Neuronal stem cell (in vitro differentiated cells): ENCODE results near the gene MAP1S.

Source experiments
- DNase-seq: peaks from one replicate; pipeline ENCODE4 v3.0.0-alpha.2; 2013; ENCODE audit warnings: low spot score
- H2AFZ ChIP-seq: one replicate; pipeline ENCODE4 v1.6.1; 2013; ENCODE audit warnings: mild to moderate bottlenecking, low read length, inconsistent platforms
- H2AK5ac ChIP-seq: 2 replicates; pipeline ENCODE4 v1.6.1; 2013; ENCODE audit warnings: low read depth, mild to moderate bottlenecking, inconsistent platforms, low read length, moderate library complexity, mixed read lengths
- H2BK120ac ChIP-seq: 2 replicates; pipeline ENCODE4 v1.6.1; 2013; ENCODE audit warnings: low read depth, mild to moderate bottlenecking, inconsistent platforms, low read length, moderate library complexity, mixed read lengths
- H2BK12ac ChIP-seq: one replicate; pipeline ENCODE4 v1.6.1; 2013; ENCODE audit warnings: low read length, inconsistent platforms
- H2BK15ac ChIP-seq: 2 replicates; pipeline ENCODE4 v1.6.1; 2013; ENCODE audit warnings: mild to moderate bottlenecking, low read length, inconsistent platforms, mixed read lengths
- H2BK5ac ChIP-seq: one replicate; pipeline ENCODE4 v1.6.1; 2013; ENCODE audit warnings: inconsistent platforms, mild to moderate bottlenecking, low read length, moderate library complexity
- H3K14ac ChIP-seq: one replicate; pipeline ENCODE4 v1.6.1; 2013; ENCODE audit warnings: low read length, inconsistent platforms
- H3K18ac ChIP-seq: 2 replicates; pipeline ENCODE4 v1.6.1; 2013; ENCODE audit warnings: low read length, inconsistent platforms
- H3K23ac ChIP-seq: 2 replicates; pipeline ENCODE4 v1.6.1; 2013; ENCODE audit warnings: low read depth, mild to moderate bottlenecking, mixed read lengths, low read length, inconsistent platforms; ENCODE audit not compliant: poor library complexity
- H3K27ac ChIP-seq: replicated peaks from 3 replicates; pipeline ENCODE4 v1.5.1; 2013; ENCODE audit warnings: low read length, inconsistent platforms
- H3K27me3 ChIP-seq, 3 experiments: 2 replicates each; pipeline ENCODE4 v1.6.1; 2013; ENCODE audit warnings: low read length in 3 of 3, mild to moderate bottlenecking in 2 of 3, inconsistent platforms in 1 of 3, low read depth in 1 of 3, mixed read lengths in 1 of 3, moderate library complexity in 1 of 3; ENCODE audit not compliant: control insufficient read depth in 3 of 3, insufficient read depth in 3 of 3
- H3K36me3 ChIP-seq, 2 donors: replicated peaks in 1 of 2; 2 replicates each; pipeline ENCODE4 v1.6.1; 2013; ENCODE audit warnings: low read length in 2 of 2; ENCODE audit not compliant: control insufficient read depth in 2 of 2, insufficient read depth in 2 of 2
- H3K4ac ChIP-seq: 2 replicates; pipeline ENCODE4 v1.6.1; 2013; ENCODE audit warnings: inconsistent platforms, mild to moderate bottlenecking, low read length, moderate library complexity
- H3K4me1 ChIP-seq, 2 donors: 1 replicate in 1 of 2; 2 replicates in 1 of 2; pipeline ENCODE4 v1.6.1; 2013; ENCODE audit warnings: low read length in 2 of 2, low read depth in 1 of 2; ENCODE audit not compliant: control insufficient read depth in 2 of 2, insufficient read depth in 1 of 2
- H3K4me2 ChIP-seq: one replicate; pipeline ENCODE4 v1.6.1; 2013; ENCODE audit warnings: mild to moderate bottlenecking, low read length, inconsistent platforms; ENCODE audit not compliant: insufficient read depth, poor library complexity, severe bottlenecking
- H3K4me3 ChIP-seq, 2 donors: 2 replicates each; pipeline ENCODE4 v1.5.1; 2013; ENCODE audit warnings: low read length in 2 of 2, mild to moderate bottlenecking in 2 of 2, inconsistent platforms in 1 of 2, moderate library complexity in 1 of 2
- H3K79me1 ChIP-seq: one replicate; pipeline ENCODE4 v1.6.1; 2013; ENCODE audit warnings: low read depth, mild to moderate bottlenecking, inconsistent platforms, low read length, moderate library complexity
- H3K9ac ChIP-seq: one replicate; pipeline ENCODE4 v1.6.1; 2013; ENCODE audit warnings: mild to moderate bottlenecking, low read depth, low read length, inconsistent platforms; ENCODE audit not compliant: poor library complexity
- H3K9me3 ChIP-seq, 2 donors: replicated peaks in 1 of 2; 2 replicates each; pipeline versions ENCODE3 to v1.6.1; 2013; ENCODE audit warnings: low read length in 2 of 2, mild to moderate bottlenecking in 2 of 2, inconsistent platforms in 1 of 2, low read depth in 1 of 2, mixed read lengths in 1 of 2, moderate library complexity in 1 of 2; ENCODE audit not compliant: control insufficient read depth in 2 of 2, insufficient read depth in 1 of 2
- H4K8ac ChIP-seq: one replicate; pipeline ENCODE4 v1.6.1; 2013; ENCODE audit warnings: low read depth, mild to moderate bottlenecking, inconsistent platforms, low read length, moderate library complexity
- H4K91ac ChIP-seq: one replicate; pipeline ENCODE4 v1.6.1; 2013; ENCODE audit warnings: low read length, low read depth, mild to moderate bottlenecking, inconsistent platforms; ENCODE audit not compliant: poor library complexity
- WGBS, 2 donors: extraction: QIAGEN DNeasy Blood & Tissue Kit; methylation state at CpG; one replicate each; pipeline ENCODE4 v1.1.7; 2013; ENCODE audit warnings: missing lambda C conversion rate in 2 of 2, mixed read lengths in 1 of 2; ENCODE audit not compliant: insufficient read length in 2 of 2, insufficient replicate concordance in 1 of 2; ENCODE audit errors: extremely low coverage in 2 of 2; 5-methylcytosine and 5-hydroxymethylcytosine counted together

The MAP1S gene

GRCh38 chr19:17718550-17718946, 732 bp upstream of the MAP1S start:
- H2AFZ ChIP-seq, result peak overlapping the region; percentile 87
- H3K9ac ChIP-seq, result no peak overlapping the region
- no peak overlapping the region for H2BK12ac ChIP-seq
- H3K79me1 ChIP-seq, result peaks cover 27% of the 10 kb centered on the region
- peak overlapping the region; percentile 82 for H3K18ac ChIP-seq
- H2BK5ac ChIP-seq, result no peak overlapping the region
- no peak overlapping the region for H3K23ac ChIP-seq
- no peak overlapping the region for H2BK120ac ChIP-seq
- H3K4ac ChIP-seq, result no peak overlapping the region
- H4K91ac ChIP-seq, result no peak overlapping the region
- DNase-seq, result no peak
- no peak overlapping the region for H2BK15ac ChIP-seq
- peaks cover 4 to 25% of the 10 kb centered on the region in 2 donors for H3K36me3 ChIP-seq
- H4K8ac ChIP-seq, result no peak overlapping the region
- WGBS, 2 donors, result no CpG with 5 or more reads among the region's 4 CpGs
- H2AK5ac ChIP-seq, result peak overlapping the region; percentile 2
- H3K14ac ChIP-seq, result no peak overlapping the region
- H3K27me3 ChIP-seq, result peaks cover 0 to 2% (median 0%) of the 10 kb centered on the region in 3 experiments
- H3K4me3 ChIP-seq, result peak overlapping the region; percentile 1 to 59
- peak overlapping the region; percentile 51 for H3K4me2 ChIP-seq
- no peaks in the 10 kb centered on the region for H3K9me3 ChIP-seq
- peak overlapping the region; percentile 54 for H3K27ac ChIP-seq
- peaks cover 13 to 14% of the 10 kb centered on the region in 2 donors for H3K4me1 ChIP-seq

- peak overlapping the region; percentile 26 for H3K4ac ChIP-seq
- H3K27me3 ChIP-seq, result peaks cover 0 to 2% (median 0%) of the 10 kb centered on the region in 3 experiments
- H2BK15ac ChIP-seq, result peak overlapping the region; percentile 75
- no CpG with 5 or more reads among the region's 38 CpGs for WGBS, 2 donors
- peak overlapping the region; percentile 89 for H2AK5ac ChIP-seq
- no peaks in the 10 kb centered on the region for H3K9me3 ChIP-seq
- no peak overlapping the region for H4K8ac ChIP-seq
- H3K18ac ChIP-seq, result peak overlapping the region; percentile 76
- H3K4me1 ChIP-seq, result peaks cover 13 to 14% of the 10 kb centered on the region in 2 donors
- H3K14ac ChIP-seq, result peak overlapping the region; percentile 8
- no peak for DNase-seq
- peak overlapping the region; percentile 82 for H2BK5ac ChIP-seq
- peak overlapping the region; percentile 65 for H3K4me2 ChIP-seq
- peaks cover 28% of the 10 kb centered on the region for H3K79me1 ChIP-seq
- peak overlapping the region; percentile 89 for H3K23ac ChIP-seq
- no peak overlapping the region for H2BK12ac ChIP-seq
- peak overlapping the region; percentile 87 for H2AFZ ChIP-seq
- H2BK120ac ChIP-seq, result no peak overlapping the region
- H3K27ac ChIP-seq, result no peak overlapping the region
- peak overlapping the region; percentile 89 for H3K9ac ChIP-seq
- no peak overlapping the region for H4K91ac ChIP-seq
- peaks cover 15 to 37% of the 10 kb centered on the region in 2 donors for H3K36me3 ChIP-seq
- peak overlapping the region; percentile 59 to 94 for H3K4me3 ChIP-seq
Measured at GRCh38 chr19:17719730-17720400, 585 bp downstream of the MAP1S start.

DNA sequence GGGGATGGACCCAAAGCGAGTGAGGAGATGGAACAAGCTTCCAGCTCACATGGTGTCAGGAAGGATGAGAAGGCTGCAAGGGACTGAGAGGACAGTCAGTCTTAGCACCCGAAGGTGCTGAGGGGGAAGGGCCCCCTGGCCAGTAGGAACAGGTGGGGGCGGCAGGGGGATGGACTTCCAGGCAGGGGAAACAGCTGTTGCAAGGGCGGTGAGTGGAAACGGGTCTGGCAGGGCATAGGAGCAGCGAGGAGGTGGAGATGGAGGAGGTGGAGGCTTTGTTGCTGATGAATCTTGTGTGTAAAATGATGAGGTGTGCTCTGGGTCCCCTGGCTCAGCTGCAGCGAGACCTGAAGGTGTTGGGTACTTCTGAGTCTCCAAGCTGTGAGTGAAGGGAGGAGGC, 1.2 kb downstream of the MAP1S start:
- peaks cover 0 to 2% (median 0%) of the 10 kb centered on the region in 3 experiments for H3K27me3 ChIP-seq
- H3K27ac ChIP-seq, result no peak overlapping the region
- no peak overlapping the region for H2BK15ac ChIP-seq
- H4K91ac ChIP-seq, result no peak overlapping the region
- H3K4me1 ChIP-seq, result peaks cover 13 to 14% of the 10 kb centered on the region in 2 donors
- peak overlapping the region; percentile 26 for H3K4ac ChIP-seq
- peak overlapping the region; percentile 89 for H3K9ac ChIP-seq
- H2AK5ac ChIP-seq, result no peak overlapping the region
- peak overlapping the region; percentile 10 for H2BK120ac ChIP-seq
- no CpG with 5 or more reads among the region's 7 CpGs for WGBS, 2 donors
- H2AFZ ChIP-seq, result no peak overlapping the region
- no peak overlapping the region for H2BK12ac ChIP-seq
- H3K36me3 ChIP-seq, result peaks cover 20 to 43% of the 10 kb centered on the region in 2 donors
- H3K9me3 ChIP-seq, result no peaks in the 10 kb centered on the region
- H3K18ac ChIP-seq, result no peak overlapping the region
- no peak for DNase-seq
- no peak overlapping the region for H3K14ac ChIP-seq
- H3K4me2 ChIP-seq, result peak overlapping the region; percentile 65
- H2BK5ac ChIP-seq, result peak overlapping the region; percentile 30
- H3K23ac ChIP-seq, result peak overlapping the region; percentile 75
- H4K8ac ChIP-seq, result no peak overlapping the region
- peaks cover 29% of the 10 kb centered on the region for H3K79me1 ChIP-seq
- H3K4me3 ChIP-seq, result peak overlapping the region; percentile 59 to 94

DNA sequence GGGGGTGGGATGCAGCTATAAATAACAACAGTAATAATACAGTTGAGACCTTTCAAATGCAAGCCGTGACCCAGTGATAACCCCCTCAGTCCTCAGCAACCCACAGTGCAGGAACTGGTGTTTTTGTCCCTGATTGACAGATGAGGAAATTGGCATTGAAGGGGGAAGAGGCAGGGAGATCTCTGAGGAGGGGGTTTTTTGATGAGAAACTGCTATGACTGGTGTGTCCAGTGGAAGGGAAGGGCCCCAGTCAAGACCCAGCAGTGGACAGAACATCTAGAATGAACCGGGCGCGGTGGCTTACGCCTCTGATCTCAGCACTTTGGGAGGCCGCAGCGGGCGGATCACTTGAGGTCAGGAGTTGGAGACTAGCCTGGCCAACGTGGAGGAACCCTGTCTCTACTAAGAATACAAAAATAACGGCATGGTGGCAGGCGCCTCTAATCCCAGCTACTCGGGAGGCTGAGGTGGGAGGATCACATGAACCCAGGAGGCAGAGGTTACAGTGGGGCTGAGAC, 1.9 kb downstream of the MAP1S start:
- no peak overlapping the region for H3K18ac ChIP-seq
- no peak overlapping the region for H3K23ac ChIP-seq
- H3K9ac ChIP-seq, result no peak overlapping the region
- peaks cover 28 to 50% of the 10 kb centered on the region in 2 donors for H3K36me3 ChIP-seq
- peak overlapping the region; percentile 30 for H2BK5ac ChIP-seq
- H3K4me2 ChIP-seq, result no peak overlapping the region
- no peak overlapping the region for H2AFZ ChIP-seq
- H2BK12ac ChIP-seq, result no peak overlapping the region
- H3K4me3 ChIP-seq, result peak overlapping the region in 1 of 2 donors; percentile 59
- no peak overlapping the region for H2BK120ac ChIP-seq
- H3K4ac ChIP-seq, result no peak overlapping the region
- no peak overlapping the region for H3K14ac ChIP-seq
- no peak overlapping the region for H2AK5ac ChIP-seq
- peaks cover 33% of the 10 kb centered on the region for H3K79me1 ChIP-seq
- no peak overlapping the region for H4K91ac ChIP-seq
- no peak overlapping the region for H2BK15ac ChIP-seq
- DNase-seq, result no peak
- no peak overlapping the region for H4K8ac ChIP-seq
- WGBS, 2 donors, result no CpG with 5 or more reads among the region's 12 CpGs
- peaks cover 0 to 2% (median 0%) of the 10 kb centered on the region in 3 experiments for H3K27me3 ChIP-seq
- no peak overlapping the region for H3K27ac ChIP-seq
- no peaks in the 10 kb centered on the region for H3K9me3 ChIP-seq
- peaks cover 13 to 14% of the 10 kb centered on the region in 2 donors for H3K4me1 ChIP-seq
